ENCODE measurements around the gene RNF5.

Gene RNF5

DNA sequence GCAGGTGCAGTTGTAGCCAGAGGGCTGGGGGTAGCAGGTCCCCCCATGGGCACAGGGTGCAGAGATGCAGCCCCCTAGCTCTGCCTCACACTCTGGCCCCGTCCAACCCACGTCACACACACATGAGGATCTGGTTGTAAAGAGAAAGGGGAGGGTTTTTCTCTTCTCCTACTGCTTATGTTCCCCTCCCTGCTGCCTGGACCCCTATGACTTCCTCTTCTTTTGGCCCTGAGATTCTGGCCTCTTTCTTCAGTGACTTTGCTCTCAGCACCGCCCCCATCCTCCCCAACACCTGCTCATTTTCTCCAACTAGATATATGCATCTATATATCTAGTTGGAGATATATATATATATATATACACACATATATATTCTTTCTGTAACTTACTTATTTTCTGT lies 35.9 kb downstream of the RNF5 start:
- Histone ChIP-seq H4K12ac (ENCODE audit: low read depth, low read length) (no peak overlapping the region), H3K9me3 (ENCODE audit: insufficient read depth, low read depth, low read length) (peaks cover 2% of the 10 kb centered on the region), H3K4ac (ENCODE audit: low read depth, low read length) (no peak overlapping the region), H3K27ac (ENCODE audit: low read depth, low read length) (no peak overlapping the region), H2AK5ac (ENCODE audit: low read length) (no peak overlapping the region), H3K4me3 (ENCODE audit: low read depth, low read length) (no peak overlapping the region), H3K4me2 (ENCODE audit: low read length) (no peak overlapping the region), H3K9ac (ENCODE audit: low read length) (no peak overlapping the region), H2BK120ac (ENCODE audit: insufficient read depth, low read length, poor library complexity) (no peak overlapping the region), H3K79me1 (ENCODE audit: low read length) (no peaks in the 10 kb centered on the region), H3K14ac (ENCODE audit: low read length) (no peak overlapping the region), H3K18ac (ENCODE audit: low read length) (no peak overlapping the region), H3K27me3 (ENCODE audit: insufficient read depth, low read length) (no peaks in the 10 kb centered on the region), H2BK12ac (ENCODE audit: low read length) (no peak overlapping the region), H2BK5ac (ENCODE audit: low read depth, low read length, poor library complexity) (no peak overlapping the region), H3K23ac (ENCODE audit: low read length) (no peak overlapping the region), H3K4me1 (ENCODE audit: control insufficient read depth in 1 of 2, insufficient read depth in 2 of 2, low read length in 2 of 2) (no peaks in the 10 kb centered on the region), H4K91ac (ENCODE audit: low read depth, low read length) (no peak overlapping the region), H3K36me3 (ENCODE audit: control insufficient read depth in 1 of 2, insufficient read depth in 2 of 2, low read length in 2 of 2) (no peaks in the 10 kb centered on the region), H2AFZ (ENCODE audit: insufficient read depth, low read length, poor library complexity) (no peak overlapping the region), H3K79me2 (ENCODE audit: control insufficient read depth, insufficient read depth, low read length, poor library complexity) (no peaks in the 10 kb centered on the region), H4K8ac (ENCODE audit: low read depth, low read length) (no peak overlapping the region)
- no CpG with 5 or more reads among the region's 3 CpGs for WGBS (ENCODE audit: extremely low coverage, insufficient coverage, insufficient read length)
- DNase-seq = no peak

DNA sequence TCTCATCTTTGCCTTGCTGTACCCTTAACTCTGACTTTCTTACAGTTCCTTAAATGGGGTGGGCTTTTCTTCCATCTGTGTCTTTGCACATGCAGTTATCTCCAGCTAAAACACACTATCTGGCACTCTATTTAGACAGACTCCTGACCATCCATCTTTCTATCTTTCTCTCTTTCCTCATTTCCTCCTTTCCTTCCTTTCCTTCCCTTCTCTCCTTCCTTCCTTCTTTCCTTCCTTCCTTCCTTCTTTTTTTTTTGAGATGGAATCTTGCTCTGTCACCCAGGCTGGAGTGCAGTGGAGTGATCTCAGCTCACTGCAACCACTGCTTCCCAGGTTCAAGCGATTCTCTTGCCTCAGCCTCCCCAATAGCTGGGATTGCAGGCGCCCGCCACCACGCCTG lies 37.4 kb downstream of the RNF5 start:
- Histone ChIP-seq H3K79me2 (ENCODE audit: control insufficient read depth, insufficient read depth, low read length, poor library complexity) (no peaks in the 10 kb centered on the region), H3K18ac (ENCODE audit: low read length) (no peak overlapping the region), H2BK5ac (ENCODE audit: low read depth, low read length, poor library complexity) (no peak overlapping the region), H2AK5ac (ENCODE audit: low read length) (no peak overlapping the region), H3K36me3 (ENCODE audit: control insufficient read depth in 1 of 2, insufficient read depth in 2 of 2, low read length in 2 of 2) (no peaks in the 10 kb centered on the region), H3K4me1 (ENCODE audit: control insufficient read depth in 1 of 2, insufficient read depth in 2 of 2, low read length in 2 of 2) (no peaks in the 10 kb centered on the region), H3K9me3 (ENCODE audit: insufficient read depth, low read depth, low read length) (peaks cover 2% of the 10 kb centered on the region), H3K27ac (ENCODE audit: low read depth, low read length) (no peak overlapping the region), H3K9ac (ENCODE audit: low read length) (no peak overlapping the region), H3K4me3 (ENCODE audit: low read depth, low read length) (no peak overlapping the region), H3K4me2 (ENCODE audit: low read length) (no peak overlapping the region), H4K12ac (ENCODE audit: low read depth, low read length) (no peak overlapping the region), H3K14ac (ENCODE audit: low read length) (no peak overlapping the region), H2BK12ac (ENCODE audit: low read length) (no peak overlapping the region), H4K8ac (ENCODE audit: low read depth, low read length) (no peak overlapping the region), H3K23ac (ENCODE audit: low read length) (no peak overlapping the region), H4K91ac (ENCODE audit: low read depth, low read length) (no peak overlapping the region), H3K27me3 (ENCODE audit: insufficient read depth, low read length) (no peaks in the 10 kb centered on the region), H3K4ac (ENCODE audit: low read depth, low read length) (no peak overlapping the region), H2BK120ac (ENCODE audit: insufficient read depth, low read length, poor library complexity) (no peak overlapping the region), H3K79me1 (ENCODE audit: low read length) (no peaks in the 10 kb centered on the region), H2AFZ (ENCODE audit: insufficient read depth, low read length, poor library complexity) (no peak overlapping the region)
- no peak for DNase-seq
- WGBS (ENCODE audit: extremely low coverage, insufficient coverage, insufficient read length) = no CpG with 5 or more reads among the region's 4 CpGs

DNA sequence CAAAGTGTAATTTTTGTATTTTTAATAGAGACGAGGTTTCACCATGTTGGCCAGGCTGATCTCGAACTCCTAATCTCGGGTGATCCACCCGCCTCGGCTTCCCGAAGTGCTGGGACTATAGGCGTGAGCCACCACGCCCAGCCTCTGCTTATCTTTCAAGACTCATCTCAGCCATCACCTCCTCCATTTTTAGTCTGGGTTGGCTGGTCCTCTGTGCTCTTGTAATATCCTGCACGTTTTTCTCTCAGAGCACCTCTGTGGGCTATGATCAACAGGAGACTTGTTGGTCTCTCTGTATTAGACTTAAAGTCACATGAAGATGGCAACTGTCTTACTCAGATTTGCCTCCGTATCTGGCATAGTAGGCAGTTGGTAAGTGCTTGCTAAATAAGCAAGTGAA lies 38.1 kb downstream of the RNF5 start:
- no peaks in the 10 kb centered on the region for H3K4me1 ChIP-seq (ENCODE audit: control insufficient read depth in 1 of 2, insufficient read depth in 2 of 2, low read length in 2 of 2)
- H3K4me2 ChIP-seq (ENCODE audit: low read length) = no peak overlapping the region
- H3K27ac ChIP-seq (ENCODE audit: low read depth, low read length) = no peak overlapping the region
- no peak overlapping the region for H3K18ac ChIP-seq (ENCODE audit: low read length)
- peaks cover 2% of the 10 kb centered on the region for H3K9me3 ChIP-seq (ENCODE audit: insufficient read depth, low read depth, low read length)
- no peak overlapping the region for H2AK5ac ChIP-seq (ENCODE audit: low read length)
- H3K23ac ChIP-seq (ENCODE audit: low read length) = no peak overlapping the region
- DNase-seq = no peak
- no peaks in the 10 kb centered on the region for H3K79me1 ChIP-seq (ENCODE audit: low read length)
- no CpG with 5 or more reads among the region's 10 CpGs for WGBS (ENCODE audit: extremely low coverage, insufficient coverage, insufficient read length)
- no peaks in the 10 kb centered on the region for H3K79me2 ChIP-seq (ENCODE audit: control insufficient read depth, insufficient read depth, low read length, poor library complexity)
- no peak overlapping the region for H4K8ac ChIP-seq (ENCODE audit: low read depth, low read length)
- H3K27me3 ChIP-seq (ENCODE audit: insufficient read depth, low read length) = no peaks in the 10 kb centered on the region
- no peak overlapping the region for H2AFZ ChIP-seq (ENCODE audit: insufficient read depth, low read length, poor library complexity)
- no peak overlapping the region for H2BK120ac ChIP-seq (ENCODE audit: insufficient read depth, low read length, poor library complexity)
- no peak overlapping the region for H4K91ac ChIP-seq (ENCODE audit: low read depth, low read length)
- H2BK12ac ChIP-seq (ENCODE audit: low read length) = no peak overlapping the region
- H3K36me3 ChIP-seq (ENCODE audit: control insufficient read depth in 1 of 2, insufficient read depth in 2 of 2, low read length in 2 of 2) = no peaks in the 10 kb centered on the region
- H3K4me3 ChIP-seq (ENCODE audit: low read depth, low read length) = no peak overlapping the region
- no peak overlapping the region for H3K4ac ChIP-seq (ENCODE audit: low read depth, low read length)
- no peak overlapping the region for H3K14ac ChIP-seq (ENCODE audit: low read length)
- H4K12ac ChIP-seq (ENCODE audit: low read depth, low read length) = no peak overlapping the region
- no peak overlapping the region for H3K9ac ChIP-seq (ENCODE audit: low read length)
- no peak overlapping the region for H2BK5ac ChIP-seq (ENCODE audit: low read depth, low read length, poor library complexity)

DNA sequence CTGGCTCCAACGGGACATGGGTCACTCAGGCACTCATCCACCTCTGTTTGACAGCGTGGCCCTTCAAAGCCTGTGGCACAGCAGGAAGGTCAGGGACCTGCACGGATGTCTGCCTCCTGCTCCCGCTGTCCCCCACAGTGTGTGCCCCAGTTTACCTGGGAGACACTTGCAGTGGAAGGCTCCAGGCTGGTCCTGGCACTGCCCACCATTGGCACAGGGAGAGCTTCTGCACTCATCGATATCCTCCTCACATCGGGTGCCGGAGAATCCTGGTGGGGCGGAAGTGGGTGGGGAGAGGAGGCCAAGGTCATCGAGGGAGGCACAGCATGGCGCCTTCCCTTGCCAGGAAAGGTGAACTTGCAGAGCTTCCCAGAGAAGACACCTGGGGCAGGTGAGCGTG lies 38.8 kb downstream of the RNF5 start:
- no CpG with 5 or more reads among the region's 11 CpGs for WGBS (ENCODE audit: extremely low coverage, insufficient coverage, insufficient read length)
- no peaks in the 10 kb centered on the region for H3K79me2 ChIP-seq (ENCODE audit: control insufficient read depth, insufficient read depth, low read length, poor library complexity)
- no peaks in the 10 kb centered on the region for H3K79me1 ChIP-seq (ENCODE audit: low read length)
- H4K8ac ChIP-seq (ENCODE audit: low read depth, low read length) = no peak overlapping the region
- no peak overlapping the region for H3K4me2 ChIP-seq (ENCODE audit: low read length)
- H3K4me3 ChIP-seq (ENCODE audit: low read depth, low read length) = no peak overlapping the region
- no peak overlapping the region for H3K14ac ChIP-seq (ENCODE audit: low read length)
- no peak for DNase-seq
- no peak overlapping the region for H4K91ac ChIP-seq (ENCODE audit: low read depth, low read length)
- H3K4ac ChIP-seq (ENCODE audit: low read depth, low read length) = no peak overlapping the region
- no peak overlapping the region for H2AFZ ChIP-seq (ENCODE audit: insufficient read depth, low read length, poor library complexity)
- H3K4me1 ChIP-seq (ENCODE audit: control insufficient read depth in 1 of 2, insufficient read depth in 2 of 2, low read length in 2 of 2) = no peaks in the 10 kb centered on the region
- H2BK12ac ChIP-seq (ENCODE audit: low read length) = no peak overlapping the region
- H2AK5ac ChIP-seq (ENCODE audit: low read length) = no peak overlapping the region
- peaks cover 2% of the 10 kb centered on the region for H3K9me3 ChIP-seq (ENCODE audit: insufficient read depth, low read depth, low read length)
- no peak overlapping the region for H4K12ac ChIP-seq (ENCODE audit: low read depth, low read length)
- no peak overlapping the region for H2BK120ac ChIP-seq (ENCODE audit: insufficient read depth, low read length, poor library complexity)
- no peak overlapping the region for H3K27ac ChIP-seq (ENCODE audit: low read depth, low read length)
- H3K23ac ChIP-seq (ENCODE audit: low read length) = no peak overlapping the region
- H2BK5ac ChIP-seq (ENCODE audit: low read depth, low read length, poor library complexity) = no peak overlapping the region
- H3K18ac ChIP-seq (ENCODE audit: low read length) = no peak overlapping the region
- no peaks in the 10 kb centered on the region for H3K36me3 ChIP-seq (ENCODE audit: control insufficient read depth in 1 of 2, insufficient read depth in 2 of 2, low read length in 2 of 2)
- H3K27me3 ChIP-seq (ENCODE audit: insufficient read depth, low read length) = no peaks in the 10 kb centered on the region
- H3K9ac ChIP-seq (ENCODE audit: low read length) = no peak overlapping the region

All from trophoblast cell (in vitro differentiated cells and primary cell).